HG02610 (cell line): ENCODE results near the gene KCNMB1.

Experiments used
- ATAC-seq: cut with Tn5 transposase; IDR thresholded peaks from one replicate; pipeline ENCODE4 v1.9.1; 2021; ENCODE audit warnings: mild to moderate bottlenecking, moderate library complexity; ENCODE audit not compliant: unreplicated experiment

Gene KCNMB1

DNA sequence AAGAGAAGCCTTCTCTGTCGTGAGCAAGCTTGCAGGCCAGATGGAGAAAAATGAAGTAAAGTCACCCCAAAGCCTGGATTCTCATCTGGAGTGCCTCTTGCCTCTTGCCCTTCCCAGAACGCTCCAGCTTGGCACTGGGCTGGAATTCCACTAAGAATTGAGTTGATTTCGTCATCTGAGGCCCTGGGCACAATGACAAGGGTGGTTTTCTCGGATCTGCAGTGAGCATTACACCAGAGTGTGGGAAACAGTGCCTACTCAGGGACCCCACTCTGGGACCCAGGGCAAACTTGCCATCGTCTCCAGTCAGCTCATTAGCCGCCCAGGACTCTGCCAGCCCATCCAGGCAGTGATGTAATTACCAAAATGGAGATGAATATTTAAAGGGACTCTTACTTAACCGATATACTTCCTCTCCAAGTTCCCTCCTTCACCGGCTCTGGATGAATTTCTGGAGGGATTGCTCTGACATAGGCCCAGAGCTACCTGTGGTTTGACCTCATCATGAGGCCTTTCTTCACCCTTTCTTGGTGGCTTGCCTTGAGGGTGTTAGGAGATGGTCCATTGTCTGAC lies 46.9 kb downstream of the KCNMB1 start:
- ATAC-seq: no peak

DNA sequence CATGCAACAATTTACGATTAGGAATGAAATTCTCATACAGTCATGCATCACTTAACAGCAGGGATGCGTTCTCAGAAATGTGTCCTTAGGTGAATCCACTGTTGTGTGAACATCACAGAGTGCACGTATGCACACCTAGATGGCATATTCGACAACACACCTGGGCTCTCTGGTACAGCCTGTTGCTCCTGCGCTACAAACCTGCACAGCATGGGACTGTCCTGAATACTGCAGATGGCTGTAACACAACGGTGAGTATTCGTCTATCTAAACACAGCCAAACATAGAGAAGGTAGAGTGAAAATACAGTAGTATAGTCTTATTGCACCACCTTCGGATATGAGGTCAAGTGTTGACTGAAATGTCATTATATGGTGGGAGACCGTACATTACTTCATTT lies 47.6 kb downstream of the KCNMB1 start:
- ATAC-seq: no peak

DNA sequence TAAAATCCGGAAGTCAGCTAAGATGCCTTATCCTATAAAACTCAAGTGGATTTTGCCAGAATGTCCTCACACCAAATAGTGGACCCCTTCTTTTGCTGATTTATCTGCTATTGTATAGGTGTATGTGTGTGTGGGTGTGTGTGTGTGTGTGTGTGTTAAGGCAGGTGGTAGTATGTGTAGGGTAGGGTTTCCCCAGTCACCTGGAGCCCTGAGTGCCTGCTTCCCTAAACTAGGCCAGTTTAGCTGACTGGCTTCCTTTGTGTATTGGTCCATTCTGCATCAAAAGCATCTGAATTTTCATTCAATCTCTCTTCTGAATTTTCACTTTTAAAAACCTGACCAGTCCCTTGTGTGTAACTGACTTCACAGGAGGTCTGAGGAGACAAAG lies 49.4 kb downstream of the KCNMB1 start:
- no peak for ATAC-seq

DNA sequence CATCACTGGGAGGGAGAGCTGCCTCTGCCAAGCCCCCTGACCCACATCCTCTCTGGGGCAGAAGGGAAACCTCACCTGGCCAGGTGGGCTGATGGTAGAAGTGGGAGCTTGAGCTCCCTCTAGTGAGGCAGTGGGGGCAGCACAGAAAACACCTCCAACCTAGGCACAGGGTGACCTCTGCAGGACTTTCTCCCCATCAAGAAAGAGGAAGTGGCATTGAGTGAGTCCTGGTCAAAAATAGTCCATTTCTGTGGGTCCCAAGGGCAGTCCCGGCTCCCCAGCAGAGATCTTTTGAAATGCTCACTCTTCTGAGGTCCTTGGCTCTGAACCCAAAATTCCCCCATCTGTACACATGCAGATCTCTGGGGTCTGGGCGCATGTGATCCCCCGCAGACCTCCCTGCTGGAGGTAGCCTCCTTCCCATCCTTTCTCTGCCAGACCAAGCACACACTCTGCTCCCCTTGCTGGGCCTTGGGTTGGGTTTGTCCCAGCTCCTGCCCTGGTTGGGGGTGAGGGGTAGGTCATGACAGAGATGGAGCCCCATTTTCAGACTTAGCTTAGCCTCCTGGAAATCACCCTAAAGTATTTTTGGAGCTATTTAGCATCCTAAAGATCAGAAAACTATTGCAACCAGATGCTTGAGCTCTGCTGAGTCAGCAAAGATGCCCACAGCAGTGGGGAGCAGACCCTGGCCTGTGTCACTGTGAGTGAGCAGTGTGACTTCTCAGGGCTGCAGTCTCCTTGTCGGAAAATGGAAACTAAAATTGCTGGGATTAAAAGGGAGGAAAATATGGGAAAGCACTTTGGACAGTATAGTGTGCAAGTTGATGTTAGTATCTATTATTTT lies 50.0 kb downstream of the KCNMB1 start:
- peak; percentile 81 for ATAC-seq

DNA sequence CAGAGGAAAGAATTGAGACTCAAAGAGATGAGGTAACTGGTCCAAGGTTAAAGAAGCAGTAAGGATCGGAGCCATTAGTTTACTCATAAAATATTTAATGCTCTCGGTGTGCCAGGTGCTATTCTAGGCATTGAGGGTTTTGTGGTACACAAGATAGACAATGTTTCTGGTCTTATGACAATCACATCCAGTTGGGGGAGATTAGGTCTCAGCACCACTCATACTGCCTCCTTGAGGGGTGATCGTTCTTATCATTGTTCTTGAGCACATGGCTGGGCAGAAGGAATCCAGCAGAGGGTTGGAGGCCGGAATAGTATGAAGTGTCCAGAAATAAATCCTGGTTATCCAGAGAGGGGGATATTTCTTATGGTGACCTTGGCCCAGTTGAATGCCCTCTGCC lies 50.9 kb downstream of the KCNMB1 start:
- no peak for ATAC-seq

DNA sequence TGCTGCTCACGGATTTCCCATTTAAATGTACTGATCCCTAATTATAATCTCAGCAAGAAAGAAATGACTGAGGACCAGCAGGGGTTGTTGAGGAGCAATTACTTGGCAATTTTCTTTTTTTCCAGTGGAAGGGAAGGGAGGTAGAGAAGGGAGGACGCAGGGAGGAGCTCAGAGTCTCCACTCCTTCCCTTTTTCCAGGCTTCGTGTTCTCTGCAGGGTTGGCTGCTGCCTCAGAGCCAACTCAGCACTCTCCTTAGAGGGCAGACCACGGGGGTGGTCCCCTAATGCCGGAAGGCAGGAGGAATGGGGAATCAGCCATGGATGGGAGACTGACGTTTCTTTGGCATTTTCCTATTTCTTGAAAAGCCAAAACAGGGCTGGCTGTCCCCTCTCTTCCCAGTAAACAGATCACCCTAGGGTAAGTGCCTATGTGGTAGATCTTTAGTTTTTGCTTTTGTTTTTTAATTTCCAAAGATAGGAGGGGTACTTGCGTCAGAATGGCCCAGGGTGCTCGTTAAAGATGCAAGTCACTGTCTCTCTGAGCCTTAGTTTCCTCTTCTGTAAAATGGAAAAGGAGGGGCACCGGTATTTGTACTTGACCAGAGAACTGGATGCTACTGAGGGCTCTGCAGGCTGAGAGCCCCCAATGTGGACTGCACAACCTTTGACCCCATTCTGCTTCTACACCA lies 52.0 kb downstream of the KCNMB1 start:
- no peak for ATAC-seq

DNA sequence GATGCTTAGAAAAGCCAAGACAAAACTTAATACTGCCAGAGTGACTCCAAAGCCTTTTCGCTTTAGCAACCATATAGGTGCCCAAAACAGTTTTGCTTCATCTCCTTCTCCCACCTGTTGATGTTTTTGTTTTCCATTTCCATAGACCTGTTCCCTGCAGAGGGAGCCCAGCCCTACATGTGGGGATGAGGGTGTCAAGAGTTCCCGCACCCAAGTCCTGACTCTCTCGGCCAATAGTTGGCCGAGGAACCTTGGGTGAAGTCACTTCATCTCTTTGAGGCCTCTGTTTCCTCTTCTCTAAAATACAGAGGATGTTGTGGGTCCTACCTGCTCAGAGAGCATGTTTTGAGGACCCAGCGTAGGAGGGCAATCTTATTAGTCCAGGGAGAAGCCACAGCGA lies 53.1 kb downstream of the KCNMB1 start:
- no peak for ATAC-seq

DNA sequence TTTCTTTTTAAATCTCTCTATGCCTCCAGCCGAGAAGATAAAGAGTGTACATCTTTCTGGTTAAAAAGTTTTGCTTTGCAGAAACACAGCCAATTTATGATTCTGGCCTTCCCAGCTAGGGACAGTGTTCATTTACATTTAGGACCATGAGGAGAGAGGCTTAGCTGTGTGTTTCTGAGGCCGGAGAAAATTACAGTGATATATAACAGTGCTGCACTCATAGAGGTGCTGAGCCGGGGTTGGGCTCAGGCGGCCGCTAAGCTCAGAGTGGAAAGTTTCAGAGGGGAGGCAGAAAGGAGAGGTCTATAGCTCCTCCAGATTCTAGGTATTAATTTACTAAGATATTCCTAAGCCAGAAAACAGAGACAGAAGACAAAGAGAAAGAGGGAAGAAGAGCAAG lies 54.5 kb downstream of the KCNMB1 start:
- ATAC-seq: no peak

DNA sequence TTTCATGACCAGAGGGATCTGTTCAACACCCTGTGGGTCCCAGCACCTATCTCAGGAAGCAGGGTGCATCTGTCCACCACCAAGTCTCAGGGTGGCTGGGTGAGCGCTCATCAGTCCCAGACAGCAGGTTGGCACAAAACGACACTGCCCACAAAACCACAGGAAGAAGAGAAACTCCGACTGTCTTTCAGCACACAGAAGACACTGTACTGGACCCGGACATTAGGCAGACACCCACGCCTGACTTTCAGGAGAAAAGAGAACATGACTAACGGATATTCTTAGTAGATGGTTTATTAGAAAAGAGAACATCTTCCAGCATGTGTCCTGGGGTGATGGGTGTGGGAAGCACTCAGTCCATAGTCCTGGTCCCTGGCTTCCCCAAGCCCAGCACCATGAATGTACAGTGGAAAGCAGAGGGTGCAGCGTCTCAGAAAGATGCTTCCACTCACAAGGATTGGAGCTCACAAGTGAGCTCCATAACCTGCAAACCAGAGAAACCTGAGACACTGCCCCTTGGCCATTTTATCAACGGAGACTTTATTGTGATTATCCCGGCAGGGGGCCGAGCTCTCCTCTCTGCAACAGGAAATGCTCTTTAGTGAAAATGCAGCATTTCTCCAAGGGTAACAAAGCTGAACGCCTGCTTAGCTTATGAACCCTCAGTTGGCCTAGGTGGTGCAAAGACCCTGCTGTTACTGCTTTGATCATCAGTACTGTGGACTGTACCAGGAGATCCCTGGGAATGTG lies 55.8 kb downstream of the KCNMB1 start:
- ATAC-seq: peak; percentile 34

DNA sequence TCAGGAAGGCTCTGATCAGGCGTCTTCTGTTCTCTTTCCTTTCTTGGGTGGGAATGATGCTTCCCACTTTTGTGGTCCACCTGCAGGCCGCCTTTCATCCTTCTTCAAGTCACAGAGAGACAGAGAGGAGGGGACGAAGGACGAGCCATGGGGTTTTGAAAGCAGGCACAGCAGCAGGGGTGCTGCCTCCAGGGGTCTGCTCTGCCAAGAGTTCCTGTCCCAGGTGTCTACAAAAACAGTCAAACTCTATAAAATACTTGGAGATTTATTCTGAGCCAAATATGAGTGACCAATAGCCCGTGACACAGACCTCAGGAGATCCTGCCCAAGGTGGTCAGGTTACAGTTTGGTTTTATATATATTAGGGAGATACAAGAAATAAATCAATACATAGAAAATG lies 57.1 kb downstream of the KCNMB1 start:
- no peak for ATAC-seq

DNA sequence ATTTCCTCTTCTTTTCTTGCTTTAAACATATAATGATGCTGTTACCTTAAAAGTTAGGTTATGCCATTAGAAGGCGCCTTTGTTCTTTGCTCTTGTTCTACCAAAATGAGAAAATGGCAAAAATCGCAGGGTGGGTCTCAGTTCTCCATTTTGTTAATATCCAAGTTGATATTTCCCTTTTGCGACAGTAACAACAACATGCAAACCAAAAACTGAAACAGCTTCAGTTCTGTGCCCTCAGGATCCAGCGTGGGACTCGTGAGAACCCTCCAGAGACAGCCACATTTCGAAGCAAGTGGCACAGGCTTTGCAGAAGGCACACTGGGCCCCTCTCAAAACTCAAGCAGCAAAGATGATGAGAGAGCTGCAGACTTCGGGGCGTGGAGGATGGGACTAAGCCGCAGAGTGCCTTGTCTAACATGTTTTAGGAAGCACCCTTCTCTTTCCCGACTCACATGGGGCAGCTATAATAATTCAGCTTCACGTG lies 58.6 kb downstream of the KCNMB1 start:
- no peak for ATAC-seq

DNA sequence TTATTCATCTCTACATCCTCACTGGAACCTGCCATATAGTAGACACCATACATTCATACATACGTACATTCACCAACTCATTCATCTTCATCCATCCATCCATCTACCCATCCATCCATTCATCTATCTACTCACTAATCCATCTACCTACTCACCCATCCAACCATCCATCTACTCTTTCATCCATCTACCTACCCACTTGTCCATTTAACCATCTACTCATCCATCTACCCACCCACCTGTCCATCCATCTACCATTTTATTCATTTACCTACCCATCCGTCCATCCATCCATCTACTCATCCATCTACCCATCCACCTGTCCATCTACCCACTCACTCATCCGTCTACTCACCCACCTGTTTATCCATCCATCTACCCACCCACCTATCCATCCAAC lies 59.6 kb downstream of the KCNMB1 start:
- ATAC-seq: no peak

DNA sequence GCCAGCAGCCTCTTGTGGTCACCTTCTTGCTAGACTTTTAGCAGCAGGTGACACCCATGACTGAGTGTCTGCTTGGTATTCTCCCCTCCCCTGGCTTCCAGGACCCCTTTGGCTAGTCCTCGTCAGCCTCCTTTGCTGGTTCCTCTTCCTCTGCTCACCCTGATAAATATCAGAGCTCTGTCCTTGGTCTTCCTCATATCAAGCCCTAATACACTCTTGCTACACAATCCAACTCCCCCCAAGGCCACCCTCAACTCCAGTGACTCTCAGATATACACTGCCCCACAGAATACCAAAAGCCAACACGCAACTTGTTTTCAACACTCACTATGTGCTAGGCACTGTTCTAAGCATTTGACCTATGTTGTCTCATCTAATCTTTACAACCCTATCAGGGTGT lies 61.3 kb downstream of the KCNMB1 start:
- ATAC-seq: no peak

DNA sequence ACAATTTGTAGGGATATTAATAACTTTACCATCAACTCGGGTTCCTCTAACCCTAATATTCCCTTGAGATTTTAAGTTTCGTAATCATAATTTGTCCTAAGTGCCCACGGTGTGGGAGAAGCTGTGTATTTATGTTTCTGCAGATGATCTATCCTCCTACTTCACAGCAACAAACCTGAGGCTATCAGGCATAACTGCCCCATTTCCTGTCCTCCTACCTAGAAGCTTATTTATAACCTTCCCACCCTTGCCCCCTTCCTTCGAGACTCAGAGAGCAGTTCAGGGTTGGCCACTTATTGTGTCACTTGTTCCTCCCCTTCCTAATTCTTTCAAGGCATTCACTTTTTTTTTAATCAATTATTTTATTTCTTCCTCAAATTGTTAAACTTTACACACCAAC lies 62.0 kb downstream of the KCNMB1 start:
- ATAC-seq: peak; percentile 28
